Adrenal gland (tissue), 12 donors: ENCODE results near the gene OR2M5. TPM values are rescaled to one million over a fixed set of nuclear protein-coding genes. Genes with fewer than 3 reads are reported as not detected.

Source experiments
- DNase-seq, 7 donors: peaks; one replicate each; pipeline ENCODE4 v3.0.0-alpha.2; 2019 to 2020
- H3K27ac ChIP-seq, 5 donors: fragments of 200-600 bp; sonication (generic) in 4 of 5; 1 replicate in 3 of 5; 2 replicates in 2 of 5; pipeline versions ENCODE4 v1.5.1 to v1.8.0; 2016 to 2020; ENCODE audit warnings: mild to moderate bottlenecking in 1 of 5
- H3K27me3 ChIP-seq: fragments of 200-600 bp; 2 replicates; pipeline ENCODE4 v1.8.0; 2021
- H3K36me3 ChIP-seq, 2 donors: fragments of 200-600 bp; replicated peaks in 1 of 2; 1 replicate in 1 of 2; 2 replicates in 1 of 2; pipeline versions ENCODE4 v1.5.1 to v1.8.0; 2018 to 2022
- H3K4me1 ChIP-seq, 2 donors: fragments of 200-600 bp; replicated peaks in 1 of 2; 1 replicate in 1 of 2; 2 replicates in 1 of 2; pipeline versions ENCODE4 v1.5.1 to v1.8.0; 2018 to 2021
- H3K4me3 ChIP-seq, 4 donors: fragments of 200-600 bp; sonication (generic) in 3 of 4; one replicate each; pipeline ENCODE4 v1.5.1; 2016 to 2018
- H3K9me3 ChIP-seq, 3 donors: fragments of 200-600 bp; sonication (generic) in 1 of 3; replicated peaks in 1 of 3; 1 replicate in 2 of 3; 2 replicates in 1 of 3; pipeline versions ENCODE4 v1.5.1 to v1.8.0; 2016 to 2021
- CTCF ChIP-seq, 6 experiments: fragments of 450-650 bp in 4 of 6; fragments of 200-600 bp in 2 of 6; sonication (generic) in 1 of 6; IDR thresholded peaks; 1 replicate in 5 of 6; 2 replicates in 1 of 6; pipeline versions ENCODE4 v1.5.1 to v1.8.0; 2016 to 2021; ENCODE audit warnings: antibody characterized with exemption in 6 of 6, mild to moderate bottlenecking in 2 of 6, moderate library complexity in 1 of 6
- POLR2A ChIP-seq, 2 donors: fragments of 450-650 bp; IDR thresholded peaks; one replicate each; pipeline ENCODE4 v1.6.1; 2017; ENCODE audit warnings: antibody characterized with exemption in 2 of 2, mild to moderate bottlenecking in 2 of 2, moderate library complexity in 1 of 2
- WGBS, 4 donors: extraction: QIAGEN DNeasy Blood & Tissue Kit in 2 of 4; methylation state at CpG; one replicate each; pipeline versions ENCODE4 v1.1.5 to v1.1.7; 2013 to 2017; 5-methylcytosine and 5-hydroxymethylcytosine counted together
- intact Hi-C, 2 donors: fragments of 100-400 bp; cut with DNase I; formaldehyde crosslinking; loops; one replicate each; pipeline versions ENCODE4 v1.14.1 to v1.15.0; 2022 to 2023
- polyA plus RNA-seq, 3 donors: library from polyadenylated mRNA; stranded (reverse); fragments of 200-250 nt in 2 of 3; fragments of 350-450 nt in 1 of 3; fragmentation: Illumina TruSeq in 1 of 3; extraction: RNeasy Lipid Tissue Mini Kit (QIAGEN cat#74804) in 1 of 3; gene quantifications; one replicate each; pipeline ENCODE4 v1.2.3, GENCODE V29; 2013 to 2014
- total RNA-seq, 9 donors: library from RNA; depleted of rRNA in 4 of 9; stranded (reverse); fragments of >200 nt in 4 of 9; fragments of 120-200 nt in 1 of 9; fragmentation: NEBNext Ultra II Directional in 1 of 9; extraction: Animal tissue kit (Norgen Biotek cat#: 25700) in 1 of 9; gene quantifications; one replicate each; pipeline versions ENCODE4 v1.1.0 to v1.2.4, GENCODE V29; 2013 to 2023
- donor health status: healthy with polysubstance abuse.
- donor health status: Bipolar disorder and iron deficiency.
- donor health status: DM: yes; HTN: yes; CAD: no.
- donor health status: DM: no; HTN: no; CAD: no.
- donor health status: DM: no; HTN: no; CAD: no.
- donor health status: DM: yes; HTN: yes; CAD: no.

Gene OR2M5
- total and polyA plus RNA-seq, 12 donors: not detected

GRCh38 chr1:248143311-248143710, 1.6 kb upstream of the OR2M5 start:
- TF ChIP-seq POLR2A (IDR thresholded peaks at IDR 0.05) (no peak), CTCF (IDR thresholded peaks at IDR 0.05) (no peak)
- Histone ChIP-seq H3K9me3 (no peaks in the 10 kb centered on the region), H3K27me3 (no peaks in the 10 kb centered on the region), H3K4me3 (no peak overlapping the region), H3K27ac (no peak overlapping the region), H3K4me1 (no peaks in the 10 kb centered on the region), H3K36me3 (no peaks in the 10 kb centered on the region)
- 35 to 50% (median 43%) methylated on average over 1 of the region's 1 CpG for WGBS, 4 donors
- DNase-seq: no peak
- intact Hi-C loops: no loop called here

- Histone ChIP-seq H3K27me3 (no peaks in the 10 kb centered on the region), H3K9me3 (no peaks in the 10 kb centered on the region), H3K4me1 (no peaks in the 10 kb centered on the region), H3K27ac (no peak overlapping the region), H3K36me3 (no peaks in the 10 kb centered on the region), H3K4me3 (no peak overlapping the region)
- WGBS, 4 donors: 83 to 85% (median 84%) methylated on average over 5 to 6 of the region's 6 CpGs
- TF ChIP-seq CTCF (IDR thresholded peaks at IDR 0.05) (no peak), POLR2A (IDR thresholded peaks at IDR 0.05) (no peak)
- DNase-seq: no peak
- intact Hi-C loops: no loop called here
These were observed 7.3 kb downstream of the OR2M5 start for GRCh38 chr1:248152056-248152827.

GRCh38 chr1:248155927-248156326, 11.0 kb downstream of the OR2M5 start:
- H3K27ac ChIP-seq: no peak overlapping the region
- no peaks in the 10 kb centered on the region for H3K36me3 ChIP-seq
- H3K4me3 ChIP-seq: no peak overlapping the region
- WGBS, 4 donors: 50 to 90% (median 65%) methylated on average over 1 of the region's 1 CpG
- no peak for DNase-seq
- H3K27me3 ChIP-seq: no peaks in the 10 kb centered on the region
- TF ChIP-seq CTCF (IDR thresholded peaks at IDR 0.05): no peak
- no peak for TF ChIP-seq POLR2A (IDR thresholded peaks at IDR 0.05)
- intact Hi-C loops: no loop called here
- H3K4me1 ChIP-seq: no peaks in the 10 kb centered on the region
- no peaks in the 10 kb centered on the region for H3K9me3 ChIP-seq

- no peak for TF ChIP-seq CTCF (IDR thresholded peaks at IDR 0.05)
- no peak for TF ChIP-seq POLR2A (IDR thresholded peaks at IDR 0.05)
- intact Hi-C loops: no loop called here
- WGBS, 4 donors: 84 to 87% (median 86%) methylated on average over 4 of the region's 4 CpGs
- H3K9me3 ChIP-seq: no peaks in the 10 kb centered on the region
- no peaks in the 10 kb centered on the region for H3K27me3 ChIP-seq
- no peak for DNase-seq
- H3K4me3 ChIP-seq: no peak overlapping the region
- no peaks in the 10 kb centered on the region for H3K4me1 ChIP-seq
- H3K36me3 ChIP-seq: no peaks in the 10 kb centered on the region
- H3K27ac ChIP-seq: no peak overlapping the region
These were observed 13.8 kb downstream of the OR2M5 start for GRCh38 chr1:248158758-248159157.
